Right lobe of liver (tissue), 6 donors: ENCODE data around the gene KIF13A. TPM values are rescaled to one million over a fixed set of nuclear protein-coding genes. Genes with fewer than 3 reads are reported as not detected.

ENCODE experiments used
- ATAC-seq, 4 donors: fragments of 200-7000 bp; cut with Tn5 transposase; one replicate each; pipeline ENCODE4 v1.9.1; 2020; ENCODE audit warnings: mild to moderate bottlenecking in 4 of 4, moderate library complexity in 4 of 4
- DNase-seq, 3 donors: peaks; one replicate each; pipeline ENCODE4 v3.0.0-alpha.2; 2020
- H3K27ac ChIP-seq, 3 donors: fragments of 200-600 bp; one replicate each; pipeline ENCODE4 v1.8.0; 2022
- H3K27me3 ChIP-seq, 2 donors: fragments of 200-600 bp; one replicate each; pipeline ENCODE4 v1.8.0; 2022
- H3K36me3 ChIP-seq, 4 donors: fragments of 200-600 bp; sonication (generic) in 1 of 4; one replicate each; pipeline versions ENCODE4 v1.5.1 to v1.8.0; 2017 to 2022; ENCODE audit warnings: control low read depth in 1 of 4
- H3K4me1 ChIP-seq, 4 donors: fragments of 200-600 bp; sonication (generic) in 1 of 4; one replicate each; pipeline versions ENCODE4 v1.5.1 to v1.8.0; 2017 to 2022; ENCODE audit warnings: control low read depth in 1 of 4
- H3K4me3 ChIP-seq, 3 donors: fragments of 200-600 bp; one replicate each; pipeline ENCODE4 v1.8.0; 2022
- H3K9me3 ChIP-seq, 4 donors: fragments of 200-600 bp; sonication (generic) in 1 of 4; one replicate each; pipeline versions ENCODE4 v1.5.1 to v1.8.0; 2017 to 2022; ENCODE audit warnings: control low read depth in 1 of 4
- CTCF ChIP-seq, 4 donors: fragments of 200-600 bp in 3 of 4; fragments of 450-650 bp in 1 of 4; IDR thresholded peaks; one replicate each; pipeline versions ENCODE4 v1.5.1 to v1.8.0; 2016 to 2022; ENCODE audit warnings: antibody characterized with exemption in 4 of 4, mild to moderate bottlenecking in 2 of 4
- POLR2A ChIP-seq: fragments of 450-650 bp; IDR thresholded peaks from one replicate; pipeline ENCODE4 v1.6.1; 2017; ENCODE audit warnings: antibody characterized with exemption, mild to moderate bottlenecking
- WGBS: methylation state at CpG from one replicate; pipeline ENCODE4 v1.1.6; 2018; ENCODE audit warnings: low coverage, low lambda C conversion rate; ENCODE audit not compliant: insufficient coverage; ENCODE audit errors: missing lambda C conversion rate; 5-methylcytosine and 5-hydroxymethylcytosine counted together
- intact Hi-C, 2 donors: fragments of 100-400 bp; cut with DNase I; formaldehyde crosslinking; loops; one replicate each; pipeline versions ENCODE4 v1.11.2 to v1.14.1; 2022
- total RNA-seq, 6 experiments: library from RNA; depleted of rRNA in 2 of 6; stranded (reverse); fragments of >200 nt in 2 of 6; fragmentation: NEBNext Ultra II Directional in 3 of 6; extraction: Animal tissue kit (Norgen Biotek cat#: 25700) in 3 of 6; gene quantifications; one replicate each; pipeline versions ENCODE4 v1.1.0 to v1.2.4, GENCODE V29; 2016 to 2023
- donor health status: DM: no; HTN: yes; CAD: no.
- donor health status: DM: no; HTN: no; CAD: no.
- donor health status: DM: no; HTN: no; CAD: no.
- donor health status: DM: no; HTN: yes; CAD: no.
- donor health status: DM: no; HTN: yes; CAD: no.

The KIF13A gene
- total RNA-seq, 6 experiments from 2014 or later, result 17.7 to 19.4 (median 18.4) TPM

- ATAC-seq (peak in 1 of 4 donors; percentile 17), DNase-seq (no peak)
- H3K27ac ChIP-seq, result no peak overlapping the region
- H3K4me1 ChIP-seq, result no peaks in the 10 kb centered on the region
- H3K27me3 ChIP-seq, result no peaks in the 10 kb centered on the region
- intact Hi-C loops, result no loop called here
- no peaks in the 10 kb centered on the region for H3K9me3 ChIP-seq
- H3K36me3 ChIP-seq, result peaks cover 0 to 34% (median 6%) of the 10 kb centered on the region in 4 donors
- H3K4me3 ChIP-seq, result no peak overlapping the region
- WGBS, result 63% methylated on average over 4 of the region's 4 CpGs
- TF ChIP-seq CTCF (IDR thresholded peaks at IDR 0.05) (no peak), POLR2A (no peak)
These were observed 156.3 kb downstream of the KIF13A start for GRCh38 chr6:17831135-17831534.

- no peak for ATAC-seq
- 94% methylated on average over 2 of the region's 3 CpGs for WGBS
- Histone ChIP-seq H3K36me3 (peaks cover 0 to 41% (median 9%) of the 10 kb centered on the region in 4 donors), H3K9me3 (no peaks in the 10 kb centered on the region), H3K4me1 (no peaks in the 10 kb centered on the region), H3K4me3 (no peak overlapping the region), H3K27me3 (no peaks in the 10 kb centered on the region), H3K27ac (no peak overlapping the region)
- TF ChIP-seq CTCF (IDR thresholded peaks at IDR 0.05) (no peak), POLR2A (no peak)
- intact Hi-C loops, result no loop called here
- DNase-seq, result no peak
These were observed 157.5 kb downstream of the KIF13A start for GRCh38 chr6:17829905-17830304.

DNA sequence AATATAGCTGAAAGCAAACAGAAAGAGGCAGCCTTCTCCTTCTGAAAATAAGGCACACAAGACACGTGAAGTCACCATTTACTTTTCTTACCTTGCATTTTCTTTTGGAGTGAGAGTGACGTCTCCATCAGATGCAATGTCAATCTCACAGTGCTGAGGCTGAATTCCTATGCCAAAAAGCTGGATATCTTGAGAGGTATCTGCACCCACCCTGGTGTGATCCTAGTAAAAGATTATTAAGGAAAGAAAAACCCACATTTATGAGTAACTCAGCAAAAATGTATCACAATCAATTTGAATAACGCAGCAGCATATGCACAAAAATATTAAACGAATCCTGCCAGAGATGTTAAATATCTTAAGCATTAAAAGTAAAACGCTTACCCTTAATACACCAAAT lies 159.3 kb downstream of the KIF13A start:
- ATAC-seq (no peak), DNase-seq (no peak)
- Histone ChIP-seq H3K4me1 (no peaks in the 10 kb centered on the region), H3K27me3 (no peaks in the 10 kb centered on the region), H3K4me3 (no peak overlapping the region), H3K9me3 (no peaks in the 10 kb centered on the region), H3K36me3 (peaks cover 0 to 43% (median 9%) of the 10 kb centered on the region in 4 donors), H3K27ac (no peak overlapping the region)
- intact Hi-C loops, result no loop called here
- no peak for TF ChIP-seq POLR2A
- no peak for TF ChIP-seq CTCF (IDR thresholded peaks at IDR 0.05)
- 89% methylated on average over 5 of the region's 5 CpGs for WGBS

- H3K4me3 ChIP-seq, result no peak overlapping the region
- H3K4me1 ChIP-seq, result no peaks in the 10 kb centered on the region
- DNase-seq, result no peak
- no peaks in the 10 kb centered on the region for H3K9me3 ChIP-seq
- ATAC-seq, result no peak
- H3K27me3 ChIP-seq, result no peaks in the 10 kb centered on the region
- intact Hi-C loops, result no loop called here
- H3K27ac ChIP-seq, result no peak overlapping the region
- peaks cover 0 to 43% (median 9%) of the 10 kb centered on the region in 4 donors for H3K36me3 ChIP-seq
- TF ChIP-seq CTCF (IDR thresholded peaks at IDR 0.05), result no peak
These were observed 161.1 kb downstream of the KIF13A start for GRCh38 chr6:17826301-17826700.

- intact Hi-C loops, result no loop called here
- TF ChIP-seq CTCF (IDR thresholded peaks at IDR 0.05), result no peak
- TF ChIP-seq POLR2A, result no peak
- H3K27ac ChIP-seq, result no peak overlapping the region
- no peak overlapping the region for H3K4me3 ChIP-seq
- H3K27me3 ChIP-seq, result no peaks in the 10 kb centered on the region
- H3K36me3 ChIP-seq, result peaks cover 0 to 4% (median 0%) of the 10 kb centered on the region in 4 donors
- ATAC-seq (no peak), DNase-seq (no peak)
- H3K4me1 ChIP-seq, result peaks cover 0 to 11% (median 0%) of the 10 kb centered on the region in 4 donors
- WGBS, result 75% methylated on average over 6 of the region's 7 CpGs
- no peaks in the 10 kb centered on the region for H3K9me3 ChIP-seq
These were observed 167.4 kb downstream of the KIF13A start for GRCh38 chr6:17820055-17820454.
